ENCODE measurements around the gene GZF1.

DNA sequence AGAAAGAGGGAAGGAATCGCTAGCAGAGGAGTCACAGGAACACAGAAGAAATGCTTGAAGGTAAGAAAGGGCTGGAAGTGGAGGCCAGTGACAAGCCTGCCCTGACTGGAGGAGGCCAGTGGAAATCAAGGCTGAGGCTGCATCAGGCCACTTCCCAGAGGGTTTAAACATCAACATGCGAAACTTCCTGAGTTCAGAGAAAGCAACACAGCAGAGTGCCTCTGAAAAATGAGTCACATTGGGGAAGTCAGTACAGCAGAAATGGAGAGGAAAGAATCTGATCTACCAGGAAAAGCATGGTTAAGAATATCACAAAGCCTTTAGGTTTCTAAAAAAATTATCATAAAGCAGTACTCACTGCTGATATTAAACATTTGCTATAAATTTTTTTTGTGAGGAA, 36.0 kb downstream of the GZF1 start:
- no peak for TF ChIP-seq CTCF (IDR thresholded peaks at IDR 0.05)
- TF ChIP-seq EZH2 (IDR thresholded peaks at IDR 0.05; ENCODE audit: borderline replicate concordance, insufficient read depth, low read depth, low read length, poor library complexity, severe bottlenecking): no peak
